HG02840 (cell line): Measurements from ENCODE around the gene PDAP1.
"Not testable (repeated sequence)": the region's sequence is repeated elsewhere in the genome, so short reads cannot be mapped to it uniquely, and the experiment has no call there.

Source experiments
- ATAC-seq: cut with Tn5 transposase; IDR thresholded peaks from one replicate; pipeline ENCODE4 v1.9.1; 2021; ENCODE audit warnings: mild to moderate bottlenecking, moderate library complexity, moderate number of reproducible peaks; ENCODE audit not compliant: unreplicated experiment, low FRiP score

PDAP1 gene, protein sequence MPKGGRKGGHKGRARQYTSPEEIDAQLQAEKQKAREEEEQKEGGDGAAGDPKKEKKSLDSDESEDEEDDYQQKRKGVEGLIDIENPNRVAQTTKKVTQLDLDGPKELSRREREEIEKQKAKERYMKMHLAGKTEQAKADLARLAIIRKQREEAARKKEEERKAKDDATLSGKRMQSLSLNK

DNA sequence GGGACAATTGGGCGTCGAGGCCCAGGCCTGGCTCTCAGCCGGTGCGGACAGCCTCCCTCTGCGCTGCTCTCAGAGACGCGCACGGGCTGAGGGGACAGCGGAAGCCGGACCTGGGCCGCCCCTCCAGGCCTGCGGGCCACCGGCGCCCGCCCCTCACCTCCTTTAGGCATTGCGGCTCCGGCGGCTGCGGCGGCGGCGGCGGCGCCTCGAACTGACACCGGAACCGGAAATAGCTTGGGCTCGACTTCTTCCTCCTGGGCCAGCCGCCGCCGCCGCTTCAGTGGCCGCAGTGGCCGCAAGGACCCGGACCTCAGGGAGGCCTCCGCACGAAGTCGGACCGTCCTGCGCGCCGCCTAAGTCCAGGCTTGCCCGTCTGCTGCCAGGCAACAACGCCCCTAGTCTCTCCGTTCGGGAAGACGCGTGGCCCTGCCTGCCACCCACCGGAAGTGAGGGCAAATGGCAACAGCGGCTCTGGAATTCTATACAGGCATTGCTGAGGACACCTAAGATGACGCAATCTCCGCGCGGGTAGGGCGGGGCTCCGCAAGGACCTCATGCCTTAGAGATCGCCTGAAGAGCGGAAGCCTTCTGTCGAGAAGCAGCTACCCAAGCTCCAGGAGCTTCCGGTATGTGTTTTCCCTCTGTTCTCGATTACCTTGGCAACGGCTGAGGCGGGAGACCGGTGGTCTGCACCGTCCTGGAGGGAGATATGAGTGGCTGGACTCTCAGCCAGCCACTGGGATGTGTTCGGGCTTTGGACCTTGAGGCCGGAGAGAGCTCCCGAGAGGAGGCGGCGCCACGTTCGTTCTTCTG is at the start of gene PDAP1, which contains the start of gene BUD31:
PDAP1 (minus strand) TSS at position 219 of the 813 bp plus-strand sequence; CDS start at position 170, 49 bp downstream.
BUD31 (plus strand) TSS at position 591 of the 813 bp plus-strand sequence. CDS start 2,124 bp downstream, outside the sequence.
- peak; percentile 81 for ATAC-seq

DNA sequence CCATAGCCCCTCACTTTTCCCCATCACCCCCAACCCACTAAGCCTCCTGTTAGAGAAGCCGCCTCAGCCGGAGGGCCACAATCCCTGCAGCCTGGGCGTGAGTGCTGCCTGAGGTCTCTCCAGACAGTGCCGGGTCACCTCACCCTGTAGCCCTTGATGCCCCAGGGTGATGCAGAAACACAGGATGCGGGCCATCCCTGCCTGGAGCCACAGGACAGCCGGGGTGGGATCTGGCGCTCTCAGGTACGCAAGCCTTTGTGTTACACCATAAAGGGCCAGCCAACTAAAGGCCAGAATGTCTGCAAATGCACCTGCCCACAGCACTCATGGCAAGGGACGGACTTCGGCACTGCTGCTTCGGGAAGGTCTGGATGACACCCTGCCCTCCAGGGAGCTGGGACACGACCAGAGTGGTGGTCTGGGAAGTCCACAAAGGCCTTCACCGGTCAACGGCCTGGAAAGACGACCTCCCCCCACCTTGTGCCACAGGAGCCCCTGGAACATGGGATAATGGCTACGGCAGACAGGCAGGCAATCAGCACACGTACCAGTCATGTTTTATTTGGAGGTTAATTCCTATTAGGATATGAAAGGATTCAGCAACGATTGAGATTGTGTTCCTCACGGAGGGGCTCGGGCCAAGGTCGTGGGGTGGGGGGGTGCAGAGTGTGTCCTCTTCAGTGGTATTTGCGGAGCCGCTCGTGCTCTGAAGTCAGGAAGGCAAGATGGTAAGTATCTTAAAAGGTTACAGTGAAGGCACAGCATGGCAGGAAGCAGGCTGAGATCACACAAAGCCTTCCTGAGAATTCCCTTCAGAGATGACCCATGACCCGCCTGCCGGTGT is 49.5 kb upstream of the PDAP1 start:
- no peak for ATAC-seq

DNA sequence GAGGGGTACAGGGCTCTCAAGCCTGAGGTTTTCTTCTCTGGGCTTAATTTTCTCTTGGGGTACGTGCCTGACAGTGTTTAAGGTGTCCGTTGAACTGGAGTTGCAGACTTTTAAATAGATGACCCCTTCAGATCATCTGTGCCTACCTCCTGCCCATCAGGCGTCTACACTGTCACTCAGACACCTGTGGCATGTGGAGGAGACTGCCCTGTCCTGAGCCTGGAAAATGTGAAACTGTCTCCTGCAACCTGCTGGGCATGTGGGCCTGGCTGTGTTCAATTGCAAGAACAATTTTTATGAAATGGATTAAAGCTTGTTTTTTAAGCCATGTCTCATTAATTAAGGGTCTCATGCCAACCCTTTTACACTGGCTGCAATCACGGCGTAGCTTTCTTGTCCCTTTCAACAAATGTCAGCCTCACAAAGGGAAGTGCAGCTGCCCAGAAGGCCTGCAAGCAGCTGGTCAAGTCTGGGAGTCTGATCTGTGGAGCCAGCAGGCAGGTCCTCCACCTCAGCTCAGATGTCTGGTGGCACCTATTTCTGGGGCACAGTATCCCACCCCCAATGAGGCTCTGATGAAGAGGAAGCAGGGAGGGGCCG is 48.8 kb upstream of the PDAP1 start:
- ATAC-seq = no peak

DNA sequence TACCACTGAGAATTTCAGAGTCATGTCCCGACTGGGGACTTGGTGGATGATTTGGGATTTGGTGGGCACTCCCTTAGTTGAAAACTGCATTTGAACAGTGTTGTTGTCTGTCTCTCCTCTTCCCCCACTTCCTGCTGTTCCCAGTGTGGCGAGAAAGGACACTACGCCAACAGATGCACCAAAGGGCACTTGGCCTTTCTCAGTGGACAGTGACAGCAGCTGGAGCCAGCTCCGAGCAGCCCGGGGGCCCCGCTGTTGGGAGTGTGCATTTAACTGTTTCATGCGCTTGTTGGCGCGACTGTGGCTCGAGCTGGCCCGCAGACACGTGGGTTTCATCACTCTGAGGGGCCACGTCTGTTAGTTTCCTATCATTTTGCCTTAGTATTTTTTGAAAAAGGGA is 47.9 kb upstream of the PDAP1 start:
- ATAC-seq = no peak

DNA sequence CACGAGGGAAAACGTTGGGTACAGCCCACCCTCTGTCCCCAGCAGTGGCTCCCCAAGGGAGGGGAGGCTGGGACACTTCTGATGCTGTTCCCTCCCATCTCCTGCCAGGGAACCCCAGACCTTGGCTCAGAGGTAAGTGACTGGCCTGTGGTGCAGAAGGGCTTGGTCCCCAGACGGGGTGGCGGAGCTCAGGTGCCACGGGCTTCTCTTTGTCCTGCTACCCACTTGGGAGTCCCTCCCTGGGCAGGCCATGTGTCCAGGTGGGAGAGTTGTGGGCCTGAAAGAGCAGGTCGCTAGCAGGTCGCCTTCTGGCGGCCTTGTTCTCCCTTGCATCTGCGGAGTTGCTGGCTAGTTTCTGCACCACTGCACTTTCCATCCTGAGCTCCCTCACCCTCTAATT is 47.5 kb upstream of the PDAP1 start:
- no peak for ATAC-seq

DNA sequence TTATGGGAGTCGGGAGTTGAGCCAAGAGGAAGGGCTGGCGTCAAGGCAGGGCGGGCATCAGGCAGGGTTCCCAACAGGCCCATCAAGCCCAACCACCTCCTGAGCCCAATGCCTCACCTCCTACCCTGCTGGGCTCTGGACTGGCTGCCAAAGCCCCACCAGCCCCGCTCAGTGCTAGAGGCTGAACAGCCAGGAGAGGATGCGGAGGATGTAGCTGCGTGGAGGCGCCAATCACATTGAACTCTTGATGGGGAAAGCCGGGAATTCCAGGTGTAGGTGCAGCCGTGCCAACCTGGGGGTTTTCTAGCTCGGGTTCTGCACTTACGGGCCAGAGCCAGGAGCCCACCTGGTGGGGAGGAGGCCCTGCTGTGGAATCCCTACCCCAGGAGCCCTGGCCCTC is 44.7 kb upstream of the PDAP1 start:
- no peak for ATAC-seq

DNA sequence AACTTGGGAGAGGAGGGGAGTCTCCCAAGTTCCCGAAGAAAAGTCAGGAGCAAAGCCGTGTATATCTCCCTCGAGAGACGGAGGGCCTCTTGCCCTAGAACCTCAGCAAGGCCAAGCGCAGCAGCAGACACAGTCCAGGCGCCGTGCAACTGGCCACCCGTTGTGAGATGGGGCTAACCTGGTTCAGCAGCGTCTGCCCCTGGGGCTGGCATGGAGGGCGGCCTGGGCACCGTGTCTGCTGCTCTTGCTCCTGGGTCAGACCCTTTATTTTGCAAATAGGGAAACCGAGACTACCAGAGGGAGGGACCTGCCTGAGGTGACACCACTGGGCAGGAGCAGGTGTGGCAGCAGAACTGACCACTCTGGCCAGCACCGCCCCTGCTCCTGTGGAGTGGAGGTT is 44.1 kb upstream of the PDAP1 start:
- no peak for ATAC-seq

DNA sequence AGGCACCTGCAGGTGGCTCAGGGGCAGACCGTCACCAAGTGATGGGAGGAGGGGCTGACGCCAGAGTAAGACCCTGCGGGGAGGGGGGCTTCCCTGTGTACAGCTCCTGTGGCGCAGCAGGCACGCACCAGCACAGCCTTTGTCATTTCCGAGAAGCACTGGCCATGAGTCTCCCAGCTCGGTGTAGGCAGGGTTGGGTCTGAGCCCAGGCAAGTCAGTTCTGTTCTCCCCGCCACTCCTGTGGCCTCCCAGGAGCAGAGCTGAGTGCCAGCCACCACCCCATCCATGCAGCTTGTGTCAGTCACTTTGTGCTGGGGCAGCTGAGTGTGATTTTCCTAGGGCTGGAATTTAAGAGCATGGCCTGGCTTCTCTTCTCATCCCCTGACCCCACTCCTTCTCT is 43.5 kb upstream of the PDAP1 start:
- no peak for ATAC-seq

DNA sequence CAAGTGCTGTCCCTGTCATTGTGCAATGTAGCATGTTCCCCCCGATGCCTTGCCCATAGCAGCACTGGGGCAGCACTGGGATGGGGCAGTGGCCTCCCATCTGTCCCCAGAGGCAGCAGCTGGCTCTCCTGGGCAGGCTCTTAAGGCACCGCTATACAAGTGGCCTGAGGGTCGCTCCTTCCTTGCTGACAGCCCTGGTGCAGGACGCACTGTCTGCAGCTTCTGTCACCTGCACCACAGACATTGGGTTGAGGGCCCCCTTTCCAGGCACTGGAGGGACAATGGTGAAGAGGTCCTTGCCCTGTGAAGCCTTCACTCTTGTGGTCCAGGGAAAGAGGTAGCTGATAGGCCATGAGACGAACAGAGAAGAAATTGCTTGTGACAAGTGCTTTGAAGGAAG is 40.9 kb upstream of the PDAP1 start:
- no peak for ATAC-seq

DNA sequence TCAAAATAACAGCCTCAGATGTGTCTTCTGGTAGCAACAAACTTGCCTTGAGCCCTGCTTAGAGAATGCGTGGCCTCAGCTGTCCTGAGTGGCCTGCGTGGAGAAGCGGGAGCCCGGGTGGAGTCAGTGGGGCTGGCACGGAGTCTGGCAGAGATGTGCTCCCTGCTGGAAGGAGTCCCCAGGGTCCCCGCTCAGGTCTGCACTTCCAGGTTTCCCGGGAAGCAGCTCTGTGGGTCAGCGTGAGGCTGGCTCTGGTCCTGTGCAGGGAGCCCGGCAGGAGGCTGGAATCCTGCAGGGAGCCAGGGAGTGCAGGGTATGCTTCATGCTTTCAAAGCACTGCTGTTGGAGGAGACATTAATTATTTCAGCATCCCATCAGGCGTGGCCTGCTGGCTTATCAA is 40.5 kb upstream of the PDAP1 start:
- no peak for ATAC-seq

DNA sequence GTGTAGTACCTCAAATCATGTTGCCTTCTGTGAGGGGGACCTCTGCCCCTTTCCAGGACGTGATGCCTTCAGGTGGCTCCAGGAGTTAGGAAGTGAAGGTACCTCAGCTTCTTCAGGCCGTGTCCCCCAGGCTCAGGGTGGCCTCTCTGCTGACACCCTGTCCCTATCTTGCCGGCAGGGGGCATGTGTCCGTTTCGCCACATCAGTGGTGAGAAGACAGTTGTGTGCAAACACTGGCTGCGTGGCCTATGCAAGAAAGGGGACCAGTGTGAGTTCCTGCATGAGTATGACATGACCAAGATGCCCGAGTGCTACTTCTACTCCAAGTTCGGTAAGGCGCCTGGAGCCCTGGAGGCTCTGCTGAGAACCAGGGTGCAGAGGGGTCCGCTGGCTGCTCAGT is 39.5 kb upstream of the PDAP1 start:
- no peak for ATAC-seq

DNA sequence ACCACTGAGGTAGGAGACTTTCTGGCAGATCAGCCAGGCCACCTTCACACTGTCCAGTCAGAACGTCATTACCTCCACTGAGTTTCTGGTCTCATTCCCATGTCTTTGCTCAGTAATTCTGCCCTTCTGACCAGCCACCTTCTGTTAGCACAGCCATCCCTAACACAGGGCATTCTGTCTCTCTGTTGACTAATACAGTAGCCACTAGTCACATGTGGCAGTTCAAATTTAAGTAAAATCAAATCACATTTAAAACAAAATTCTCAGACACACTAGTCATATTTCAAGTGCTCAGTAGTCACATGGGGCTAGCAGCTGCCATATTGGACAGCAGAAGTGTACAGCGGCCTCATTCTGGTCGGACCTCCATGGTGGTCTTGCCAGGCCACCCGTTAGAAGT is 37.7 kb upstream of the PDAP1 start:
- no peak for ATAC-seq

DNA sequence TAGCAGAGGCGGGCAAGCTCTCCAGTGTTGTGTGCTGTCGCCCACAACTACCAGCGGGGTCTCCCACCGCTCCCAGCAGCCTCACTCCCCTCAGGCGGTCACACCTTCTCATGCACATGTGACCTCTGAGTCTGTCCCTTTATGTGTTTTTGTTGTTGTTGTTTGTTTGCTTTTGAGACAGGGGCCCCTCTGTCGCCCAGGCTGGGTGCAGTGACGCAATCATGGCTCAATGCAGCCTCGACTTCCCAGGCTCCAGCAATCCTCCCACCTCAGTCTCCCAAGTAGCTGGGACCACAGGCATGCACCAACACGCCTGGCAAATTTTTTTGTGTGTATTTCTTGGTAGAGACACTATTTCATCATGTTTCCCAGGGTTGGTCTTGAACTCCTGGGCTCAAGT is 31.8 kb upstream of the PDAP1 start:
- no peak for ATAC-seq

DNA sequence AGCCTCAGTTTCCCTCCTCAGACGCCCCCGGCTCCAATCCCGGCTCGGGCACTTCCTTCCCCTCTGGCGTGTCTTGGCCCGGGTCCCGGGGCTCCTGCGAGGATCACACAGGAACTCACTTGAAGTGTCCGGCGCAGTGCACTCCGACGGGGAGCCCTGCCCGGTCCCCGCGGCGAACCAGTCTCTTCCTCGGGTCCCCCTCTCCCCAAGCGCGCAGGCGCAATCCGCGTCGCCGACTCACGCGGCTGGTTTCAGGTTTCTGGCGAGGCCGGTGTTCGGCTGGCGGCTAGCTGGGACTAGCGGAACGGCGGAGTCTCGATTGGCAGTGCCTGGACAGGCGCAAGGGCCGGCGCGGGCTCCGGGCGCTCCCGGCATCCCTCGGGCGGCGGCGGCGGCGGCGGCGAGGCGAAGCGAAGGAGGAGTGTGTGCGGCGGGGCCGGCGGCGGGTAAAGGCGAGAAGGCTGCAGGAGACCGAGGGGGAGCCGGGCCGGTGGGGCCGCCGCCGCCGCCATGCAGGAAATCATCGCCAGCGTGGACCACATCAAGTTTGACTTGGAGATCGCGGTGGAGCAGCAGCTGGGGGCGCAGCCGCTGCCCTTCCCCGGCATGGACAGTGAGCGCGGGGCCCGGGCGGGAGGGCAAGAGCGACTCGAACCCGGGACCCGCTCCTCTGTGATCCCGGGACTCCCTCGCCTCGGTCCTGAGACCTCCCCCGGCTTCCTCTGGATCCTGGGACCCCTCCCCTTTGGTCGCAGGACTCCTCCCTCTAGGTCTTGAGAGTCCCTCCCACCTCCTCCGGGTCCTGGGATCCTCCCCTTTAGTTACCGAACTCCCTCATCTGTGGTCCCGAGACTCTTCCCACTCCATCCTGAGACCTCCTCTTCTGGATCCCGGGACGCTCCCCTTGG is 30.4 kb upstream of the PDAP1 start, which contains the start of the genes CPSF4 and PTCD1:
CPSF4 (plus strand) TSS at position 371 of the 908 bp plus-strand sequence; CDS start at position 511, 140 bp downstream.
PTCD1 (minus strand) TSS at position 226 of the 908 bp plus-strand sequence. CDS start 3,556 bp downstream, outside the sequence.
- peak; percentile 87 for ATAC-seq

DNA sequence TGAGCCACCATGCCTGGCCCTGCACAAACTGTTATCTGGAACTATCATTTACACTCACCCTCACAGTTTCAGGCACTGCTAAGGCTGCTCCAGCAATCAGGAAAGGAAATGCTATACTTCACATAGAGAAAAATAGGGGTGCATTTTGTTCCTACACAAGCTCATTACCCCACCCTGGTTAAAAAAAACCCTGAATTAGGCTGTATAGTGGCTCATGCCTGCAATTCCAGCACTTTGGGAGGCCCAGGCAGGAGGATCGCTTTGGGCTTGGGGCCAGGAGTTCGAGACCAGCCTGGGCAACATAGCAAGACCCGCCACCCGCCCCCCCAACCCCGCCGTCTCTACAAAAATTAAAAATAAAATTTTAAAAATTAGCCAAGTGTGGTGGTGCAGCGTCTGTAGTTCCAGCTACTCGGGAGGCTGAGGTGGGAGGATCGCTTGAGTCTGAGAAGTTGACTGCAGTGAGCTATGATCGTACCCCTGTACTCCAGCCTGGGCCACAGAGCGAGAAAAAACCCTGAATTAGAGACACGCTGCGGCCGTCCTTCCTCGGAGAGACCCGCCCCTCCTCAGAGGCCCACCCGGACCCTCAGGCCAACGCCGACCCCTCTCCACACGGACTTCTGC is 29.7 kb upstream of the PDAP1 start:
- ATAC-seq = no peak

DNA sequence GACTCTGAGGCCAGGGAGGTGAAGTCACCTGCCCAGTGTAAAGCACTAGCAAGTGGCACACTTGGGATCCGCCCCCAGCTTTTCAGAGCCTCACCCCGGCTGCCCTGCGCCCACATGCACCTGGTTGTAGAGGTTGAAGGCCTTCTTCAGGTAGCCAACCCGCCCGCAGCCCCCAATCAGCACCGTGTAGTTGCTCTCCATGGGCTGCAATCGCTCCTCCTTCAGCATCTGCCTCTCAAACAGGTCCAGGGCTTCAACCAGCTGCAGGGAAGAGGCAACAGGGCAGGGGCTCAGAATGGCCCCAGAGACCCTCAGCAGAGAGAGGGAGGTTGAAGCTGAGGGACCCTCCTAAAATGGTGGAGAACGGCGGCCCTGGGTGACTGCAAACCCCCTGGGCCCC is 24.8 kb upstream of the PDAP1 start:
- no peak for ATAC-seq

DNA sequence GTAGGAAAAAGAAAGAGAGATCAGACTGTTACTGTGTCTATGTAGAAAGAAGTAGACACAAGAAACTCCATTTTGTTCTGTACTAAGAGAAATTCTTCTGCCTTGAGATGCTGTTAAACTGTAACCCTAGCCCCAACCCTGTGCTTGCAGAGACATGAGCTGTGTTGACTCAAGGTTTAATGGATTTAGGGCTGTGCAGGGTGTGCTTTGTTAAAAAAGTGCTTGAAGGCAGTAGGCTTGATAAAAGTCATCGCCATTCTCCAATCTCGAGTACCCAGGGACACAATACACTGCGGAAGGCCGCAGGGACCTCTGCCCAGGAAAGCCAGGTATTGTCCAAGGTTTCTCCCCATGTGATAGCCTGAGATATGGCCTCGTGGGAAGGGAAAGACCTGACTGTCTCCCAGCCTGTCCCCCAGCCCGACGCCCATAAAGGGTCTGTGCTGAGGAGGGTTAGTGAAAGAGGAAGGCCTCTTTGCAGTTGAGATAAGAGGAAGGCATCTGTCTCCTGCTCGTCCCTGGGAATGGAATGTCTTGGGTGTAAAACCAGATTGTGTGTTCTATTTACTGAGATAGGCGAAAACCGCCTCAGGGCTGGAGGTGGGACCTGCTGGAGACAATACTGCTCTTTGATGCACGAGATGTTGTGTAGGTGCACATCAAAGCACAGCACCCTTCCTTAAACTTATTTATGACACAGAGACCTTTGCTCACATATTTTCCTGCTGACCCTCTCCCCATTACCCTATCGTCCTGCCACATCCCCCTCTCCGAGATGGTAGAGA is 23.6 kb upstream of the PDAP1 start:
- ATAC-seq = not testable (repeated sequence)

DNA sequence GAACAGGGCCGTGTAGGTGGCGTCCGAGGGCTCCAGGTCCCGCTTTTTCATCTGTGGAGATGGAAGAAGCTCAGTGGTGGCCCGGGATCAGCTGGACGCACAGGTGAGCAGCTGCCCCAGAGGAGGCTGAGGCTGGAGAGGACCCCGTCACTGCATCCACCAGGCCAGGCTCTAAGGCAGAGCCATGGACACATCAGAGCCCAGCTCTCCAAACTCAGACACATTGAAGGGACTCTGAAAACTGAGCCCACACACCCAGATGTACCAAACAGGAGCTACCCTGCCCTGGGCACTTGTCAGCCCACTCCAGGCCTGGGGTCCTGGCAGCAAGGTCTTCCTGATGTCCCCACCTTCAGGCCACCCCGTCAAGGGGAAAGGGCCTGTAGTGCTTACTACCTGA is 21.4 kb upstream of the PDAP1 start:
- no peak for ATAC-seq
